Subcutaneous abdominal adipose tissue (tissue), 5 donors: Measurements from ENCODE around the gene IGSF5.
"Not testable (repeated sequence)": the region's sequence is repeated elsewhere in the genome, so short reads cannot be mapped to it uniquely, and the experiment has no call there.

Experiments used
- H3K27ac ChIP-seq: one replicate; pipeline ENCODE4 v1.7.0; 2013; ENCODE audit warnings: low read depth, mild to moderate bottlenecking, inconsistent platforms, low read length, moderate library complexity
- H3K27me3 ChIP-seq, 5 donors: one replicate each; pipeline ENCODE4 v1.7.0; 2013; ENCODE audit warnings: low read length in 5 of 5, inconsistent platforms in 1 of 5; ENCODE audit not compliant: control insufficient read depth in 5 of 5, insufficient read depth in 4 of 5
- H3K36me3 ChIP-seq, 5 donors: one replicate each; pipeline ENCODE4 v1.7.0; 2013; ENCODE audit warnings: low read length in 5 of 5; ENCODE audit not compliant: control insufficient read depth in 5 of 5, insufficient read depth in 5 of 5
- H3K4me1 ChIP-seq, 5 donors: one replicate each; pipeline ENCODE4 v1.7.0; 2013; ENCODE audit warnings: low read length in 5 of 5, mild to moderate bottlenecking in 3 of 5, moderate library complexity in 1 of 5; ENCODE audit not compliant: control insufficient read depth in 5 of 5, insufficient read depth in 5 of 5
- H3K4me3 ChIP-seq, 5 donors: one replicate each; pipeline ENCODE4 v1.7.0; 2013; ENCODE audit warnings: low read length in 5 of 5, low read depth in 1 of 5
- H3K9ac ChIP-seq, 5 donors: one replicate each; pipeline ENCODE4 v1.7.0; 2013; ENCODE audit warnings: low read length in 5 of 5, mild to moderate bottlenecking in 4 of 5, moderate library complexity in 3 of 5
- H3K9me3 ChIP-seq, 5 donors: one replicate each; pipeline ENCODE4 v1.7.0; 2013; ENCODE audit warnings: low read length in 5 of 5; ENCODE audit not compliant: control insufficient read depth in 5 of 5
- donor health status: healthy.
- donor health status: healthy.
- donor health status: healthy.
- donor health status: healthy.
- donor health status: healthy.

Gene IGSF5

DNA sequence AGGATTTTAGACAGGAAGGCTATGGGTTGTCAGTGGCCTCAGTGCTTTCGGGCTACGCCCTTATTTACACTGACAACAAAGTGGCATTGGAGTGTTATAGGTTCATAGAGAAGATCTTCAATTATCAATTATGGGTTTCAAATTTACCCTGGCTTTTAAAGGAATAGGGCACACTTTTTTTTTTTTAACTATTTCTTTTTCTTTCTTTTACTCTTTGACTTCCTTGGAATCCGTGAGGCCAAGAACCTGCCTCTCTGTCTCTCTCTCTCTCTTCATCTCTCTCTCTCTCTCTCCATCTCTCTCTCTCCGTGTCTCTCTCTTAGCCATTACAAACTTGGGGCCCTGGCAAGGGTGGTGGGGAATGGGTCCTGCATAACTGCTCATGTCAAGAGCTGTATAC, at the start of gene IGSF5:
IGSF5 (plus strand) TSS at position 301 of the 400 bp plus-strand sequence. CDS start 327 bp downstream, outside the sequence.
- not testable (repeated sequence) for H3K4me1 ChIP-seq, H3K9ac ChIP-seq, H3K27me3 ChIP-seq, H3K27ac ChIP-seq, H3K36me3 ChIP-seq, H3K9me3 ChIP-seq, H3K4me3 ChIP-seq

DNA sequence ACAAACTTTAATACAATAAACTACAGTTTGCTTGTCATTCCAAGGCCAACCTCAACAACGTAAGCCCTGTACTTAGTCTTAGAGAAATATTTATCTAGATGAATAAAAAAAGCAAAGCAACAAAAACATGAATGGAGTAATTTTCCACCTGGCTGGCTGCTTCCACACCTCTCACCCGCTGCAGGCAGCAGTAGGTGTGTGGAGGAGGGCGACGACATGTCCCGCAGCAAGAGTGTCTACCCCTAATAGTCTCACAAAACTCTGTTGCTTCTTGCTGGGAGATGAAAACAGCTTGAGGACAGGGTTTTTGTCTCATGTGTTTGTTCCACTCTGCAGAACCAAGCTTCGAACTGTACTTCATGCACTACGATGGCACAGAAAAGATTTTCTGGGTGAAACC, 48.8 kb upstream of the IGSF5 start:
- Histone ChIP-seq H3K27ac (no peak overlapping the region), H3K36me3 (no peaks in the 10 kb centered on the region), H3K4me3 (no peak overlapping the region), H3K9ac (no peak overlapping the region), H3K9me3 (peaks cover 0 to 2% (median 0%) of the 10 kb centered on the region in 5 donors), H3K27me3 (peaks cover 0 to 2% (median 0%) of the 10 kb centered on the region in 5 donors), H3K4me1 (no peaks in the 10 kb centered on the region)

DNA sequence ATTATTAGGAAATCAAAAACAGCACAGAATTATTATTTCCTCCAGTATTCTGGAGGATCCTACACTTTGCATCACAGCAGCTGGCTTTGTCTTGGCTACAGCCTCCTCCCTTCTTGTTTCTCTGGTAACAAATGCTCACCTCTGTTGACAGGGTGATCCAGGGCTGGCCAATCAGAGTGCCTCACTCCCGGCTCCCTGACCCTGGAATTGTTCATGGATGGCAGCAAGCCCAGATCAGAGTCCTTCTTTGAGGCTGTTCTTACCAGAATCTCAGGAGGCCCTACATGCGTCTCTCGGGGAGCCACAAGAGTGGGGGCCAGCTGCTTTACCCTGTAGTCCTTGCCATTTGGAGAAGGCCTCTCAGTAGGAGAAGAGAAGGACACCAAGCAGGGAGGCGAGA, 48.4 kb upstream of the IGSF5 start:
- Histone ChIP-seq H3K4me1 (no peaks in the 10 kb centered on the region), H3K27me3 (peaks cover 0 to 2% (median 0%) of the 10 kb centered on the region in 5 donors), H3K36me3 (no peaks in the 10 kb centered on the region), H3K27ac (no peak overlapping the region), H3K4me3 (no peak overlapping the region), H3K9me3 (peaks cover 0 to 2% (median 0%) of the 10 kb centered on the region in 5 donors), H3K9ac (no peak overlapping the region)

DNA sequence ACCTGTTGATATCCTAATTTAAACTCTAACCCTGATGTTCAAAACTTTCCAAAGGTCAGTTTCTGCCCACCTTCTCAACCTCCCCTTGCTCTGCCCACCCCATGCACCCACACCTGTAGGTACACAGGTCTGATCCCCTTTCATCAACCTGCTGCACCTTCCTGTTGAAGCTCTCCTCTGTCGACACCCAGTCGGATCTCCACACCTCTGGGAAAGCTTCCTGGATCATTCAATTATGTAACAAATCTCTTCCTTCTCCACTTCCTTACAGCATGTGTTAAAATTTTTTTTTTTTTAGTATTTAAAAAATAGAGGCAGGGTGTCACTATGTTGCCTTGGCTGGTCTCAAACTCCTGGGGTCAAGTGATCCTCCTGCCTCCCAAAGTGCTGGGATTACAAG, 44.7 kb upstream of the IGSF5 start:
- Histone ChIP-seq H3K27ac (no peak overlapping the region), H3K4me1 (no peaks in the 10 kb centered on the region), H3K27me3 (peaks cover 0 to 2% (median 0%) of the 10 kb centered on the region in 5 donors), H3K9me3 (peaks cover 0 to 7% (median 4%) of the 10 kb centered on the region in 5 donors), H3K9ac (no peak overlapping the region), H3K4me3 (no peak overlapping the region), H3K36me3 (no peaks in the 10 kb centered on the region)

DNA sequence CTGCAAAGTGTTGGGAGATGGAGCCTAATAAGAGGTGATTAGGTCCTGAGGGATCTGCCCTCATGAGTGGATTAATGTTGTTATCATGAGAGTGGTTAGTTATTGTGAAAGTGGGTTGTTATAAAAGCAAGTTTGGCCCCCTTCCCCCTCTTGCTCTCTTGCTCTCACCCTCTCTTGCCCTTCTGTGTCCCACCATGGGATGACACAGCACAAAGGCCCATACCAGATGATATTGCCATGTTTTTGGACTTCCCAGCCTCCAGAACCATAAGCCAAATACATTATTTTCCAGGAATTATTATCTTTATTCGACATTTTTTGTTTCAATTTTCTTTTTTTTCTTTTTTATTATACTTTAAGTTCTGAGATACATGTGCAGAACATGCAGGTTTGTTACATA, 41.4 kb upstream of the IGSF5 start:
- no peaks in the 10 kb centered on the region for H3K36me3 ChIP-seq
- H3K4me3 ChIP-seq: no peak overlapping the region
- H3K4me1 ChIP-seq: no peaks in the 10 kb centered on the region
- no peak overlapping the region for H3K9ac ChIP-seq
- no peak overlapping the region for H3K27ac ChIP-seq
- H3K27me3 ChIP-seq: peaks cover 0 to 4% (median 2%) of the 10 kb centered on the region in 5 donors
- H3K9me3 ChIP-seq: peaks cover 0 to 7% (median 4%) of the 10 kb centered on the region in 5 donors

DNA sequence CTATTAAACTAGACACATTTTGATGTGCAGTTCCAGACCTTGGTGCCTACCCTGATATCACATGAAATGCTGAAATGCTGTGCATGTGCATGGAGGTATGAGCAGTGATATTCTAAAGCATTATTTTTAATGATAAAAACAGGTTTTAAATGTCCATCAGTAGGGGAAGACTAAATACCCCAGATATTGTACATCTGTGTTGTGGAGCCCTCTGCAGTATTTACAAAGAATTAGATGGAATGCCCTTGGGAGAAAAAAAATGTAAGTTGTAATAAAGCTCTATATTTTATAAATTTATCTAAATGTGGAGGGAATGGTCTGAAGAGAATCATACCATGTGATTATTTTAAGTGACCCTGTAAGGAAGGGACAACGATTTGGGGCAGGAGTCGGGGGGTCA, 39.1 kb upstream of the IGSF5 start:
- H3K4me1 ChIP-seq: no peaks in the 10 kb centered on the region

DNA sequence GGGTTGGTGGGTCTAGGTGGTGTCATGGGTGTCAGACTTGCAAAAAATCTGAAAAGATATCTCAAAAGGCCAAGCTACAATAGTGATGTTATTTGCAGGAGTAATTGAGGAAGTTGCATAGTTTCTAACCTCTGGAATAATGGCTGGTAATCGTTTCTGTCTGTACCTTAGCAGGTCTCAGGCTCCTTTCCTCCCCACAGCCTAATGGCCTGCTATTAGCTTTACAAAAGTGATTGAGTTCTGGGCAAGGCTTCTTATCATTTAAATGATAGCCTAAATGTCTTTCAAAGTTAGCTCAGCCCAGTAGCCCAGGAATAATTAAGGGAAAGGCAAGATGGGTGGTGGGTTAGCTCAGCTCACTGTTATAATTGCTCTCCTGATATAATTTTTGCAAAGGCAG, 37.7 kb upstream of the IGSF5 start:
- H3K9ac ChIP-seq: no peak overlapping the region
- H3K4me1 ChIP-seq: no peaks in the 10 kb centered on the region
- H3K27me3 ChIP-seq: peaks cover 0 to 12% (median 2%) of the 10 kb centered on the region in 5 donors
- no peak overlapping the region for H3K27ac ChIP-seq
- H3K36me3 ChIP-seq: no peaks in the 10 kb centered on the region
- H3K9me3 ChIP-seq: peaks cover 0 to 7% (median 4%) of the 10 kb centered on the region in 5 donors
- no peak overlapping the region for H3K4me3 ChIP-seq

More for the DNA sequence above, 39.1 kb upstream of the IGSF5 start:
- no peak overlapping the region for H3K9ac ChIP-seq
- no peak overlapping the region for H3K27ac ChIP-seq
- H3K4me3 ChIP-seq: no peak overlapping the region
- H3K27me3 ChIP-seq: peaks cover 0 to 5% (median 2%) of the 10 kb centered on the region in 5 donors
- no peaks in the 10 kb centered on the region for H3K36me3 ChIP-seq
- peaks cover 0 to 7% (median 4%) of the 10 kb centered on the region in 5 donors for H3K9me3 ChIP-seq

DNA sequence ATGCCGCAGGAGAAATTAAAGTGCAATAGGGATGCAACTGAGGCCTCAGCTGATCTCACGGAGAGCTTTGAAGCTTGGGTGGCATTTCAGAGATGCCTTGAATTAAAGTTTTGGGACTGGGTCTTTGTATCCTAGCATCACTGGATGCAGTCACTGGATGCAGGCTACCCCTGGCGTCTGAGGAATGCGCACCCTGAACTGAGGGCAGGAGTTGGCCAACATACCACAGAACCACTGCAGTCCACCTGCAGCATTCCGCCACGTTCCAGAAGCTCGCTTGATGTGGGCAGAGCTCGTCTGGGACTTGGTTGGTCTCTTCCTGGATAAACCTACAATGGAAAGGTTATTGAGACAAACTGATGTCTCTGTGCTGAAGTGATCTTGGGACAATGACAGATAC, 34.1 kb upstream of the IGSF5 start:
- Histone ChIP-seq H3K27me3 (peaks cover 0 to 13% (median 2%) of the 10 kb centered on the region in 5 donors), H3K27ac (no peak overlapping the region), H3K4me3 (no peak overlapping the region), H3K36me3 (no peaks in the 10 kb centered on the region), H3K4me1 (no peaks in the 10 kb centered on the region), H3K9ac (no peak overlapping the region), H3K9me3 (no peaks in the 10 kb centered on the region)

DNA sequence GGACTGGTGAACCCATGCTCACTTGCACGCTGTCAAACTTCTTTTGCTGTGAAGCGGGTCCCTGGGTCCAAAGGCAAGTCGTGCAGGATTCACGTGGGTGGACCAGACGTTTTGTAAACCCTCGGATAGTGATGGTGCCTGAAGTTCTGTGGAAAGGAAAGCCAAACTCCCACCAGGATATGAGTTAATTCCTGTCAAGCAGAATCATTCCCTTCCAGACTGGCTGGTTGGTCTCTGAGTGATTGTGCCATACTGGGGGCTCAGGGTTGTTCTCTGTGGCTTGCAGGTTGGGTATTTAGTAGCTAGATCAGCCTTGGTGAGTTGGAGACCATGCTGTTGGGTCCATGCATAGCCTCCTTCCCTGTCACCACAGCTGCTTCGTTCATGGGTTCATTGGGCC, 32.7 kb upstream of the IGSF5 start:
- H3K4me3 ChIP-seq: no peak overlapping the region
- H3K36me3 ChIP-seq: no peaks in the 10 kb centered on the region
- H3K9ac ChIP-seq: no peak overlapping the region
- H3K4me1 ChIP-seq: no peaks in the 10 kb centered on the region
- no peak overlapping the region for H3K27ac ChIP-seq
- no peaks in the 10 kb centered on the region for H3K9me3 ChIP-seq
- peaks cover 0 to 13% (median 2%) of the 10 kb centered on the region in 5 donors for H3K27me3 ChIP-seq

DNA sequence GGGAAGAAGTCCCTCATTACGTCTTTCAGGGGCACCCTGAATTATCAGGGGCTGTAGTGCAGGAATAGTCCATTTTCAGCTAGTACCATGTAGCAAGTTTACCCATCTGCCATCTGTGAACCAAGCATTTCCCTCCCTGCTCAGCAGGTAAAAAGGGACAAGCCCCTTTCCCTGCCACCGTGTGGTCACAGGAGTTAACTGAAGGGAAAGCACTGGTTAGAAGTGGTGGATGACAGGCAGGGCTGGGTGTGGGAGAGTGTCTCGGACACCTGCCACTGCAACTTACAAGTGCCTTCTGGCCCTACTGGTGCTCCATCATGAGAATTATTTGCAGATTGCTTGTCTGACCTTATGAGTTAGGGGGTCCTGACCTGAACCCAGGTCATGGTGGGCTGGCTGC, 32.0 kb upstream of the IGSF5 start:
- Histone ChIP-seq H3K27ac (no peak overlapping the region), H3K9ac (no peak overlapping the region), H3K27me3 (peaks cover 0 to 13% (median 2%) of the 10 kb centered on the region in 5 donors), H3K9me3 (no peaks in the 10 kb centered on the region), H3K4me3 (no peak overlapping the region), H3K4me1 (no peaks in the 10 kb centered on the region), H3K36me3 (no peaks in the 10 kb centered on the region)

DNA sequence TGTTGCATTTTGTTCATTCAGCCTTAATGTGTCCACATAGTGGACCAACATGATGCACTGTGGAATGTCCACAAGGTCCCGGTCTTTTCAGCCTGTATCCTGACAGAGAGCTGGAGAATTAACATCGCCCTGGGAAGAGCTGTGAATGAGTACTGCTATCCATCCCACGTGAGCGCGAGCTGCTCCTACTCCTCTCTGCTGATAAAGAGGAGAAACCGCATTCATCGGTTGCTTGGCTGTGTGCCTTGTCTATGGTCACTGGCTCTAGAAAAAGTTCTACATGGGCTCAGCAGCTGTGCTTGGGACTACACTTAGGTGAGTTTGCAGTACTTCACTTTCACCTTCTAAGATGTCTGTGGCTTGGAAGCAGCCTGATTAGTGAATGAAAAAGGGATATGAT, 31.1 kb upstream of the IGSF5 start:
- Histone ChIP-seq H3K9me3 (no peaks in the 10 kb centered on the region), H3K36me3 (no peaks in the 10 kb centered on the region), H3K27me3 (peaks cover 0 to 13% (median 2%) of the 10 kb centered on the region in 5 donors), H3K4me1 (no peaks in the 10 kb centered on the region), H3K4me3 (no peak overlapping the region), H3K27ac (no peak overlapping the region), H3K9ac (no peak overlapping the region)
